H1 (cell line): ENCODE results near the gene NRXN3. TPM values are rescaled to one million over a fixed set of nuclear protein-coding genes. Genes with fewer than 3 reads are reported as not detected.

ENCODE experiments used
- CTCF ChIA-PET: fragments of 300-600 bp; sonication (Branson Sonifier 250); formaldehyde crosslinking; loops from one replicate; lab custom pipeline; 2021; ENCODE audit not compliant: partially characterized antibody; lab: Charles Lee
- POLR2A ChIA-PET: fragments of 300-600 bp; sonication (Branson Sonifier 250); formaldehyde crosslinking; loops from one replicate; lab custom pipeline; 2021; ENCODE audit warnings: inconsistent platforms; ENCODE audit not compliant: partially characterized antibody; lab: Charles Lee
- DNase-seq, 2 experiments: peaks; one replicate each; pipeline versions ENCODE4 v3.0.0 to v3.0.0-alpha.2; 2010 to 2022; ENCODE audit warnings: low spot score in 2 of 2, low read depth in 1 of 2, mixed read lengths in 1 of 2
- FAIRE-seq: peaks from 2 replicates; lab custom pipeline; 2011; peaks lifted over from hg19 to GRCh38; lab: Jason Lieb, UNC
- H2AFZ ChIP-seq: 2 replicates; pipeline ENCODE4 v1.8.1; 2012; ENCODE audit warnings: low read length, inconsistent platforms
- H2AK5ac ChIP-seq: 2 replicates; pipeline ENCODE4 v1.6.1; 2013; ENCODE audit warnings: low read depth, low read length
- H2BK120ac ChIP-seq: replicated peaks from 2 replicates; pipeline ENCODE3; 2013; ENCODE audit warnings: low read depth, low read length, inconsistent platforms
- H2BK12ac ChIP-seq: 2 replicates; pipeline ENCODE4 v1.6.1; 2013; ENCODE audit warnings: low read depth, low read length
- H2BK15ac ChIP-seq: 2 replicates; pipeline ENCODE4 v1.6.1; 2013; ENCODE audit warnings: low read length
- H2BK20ac ChIP-seq: 2 replicates; pipeline ENCODE4 v1.6.1; 2013; ENCODE audit warnings: low read length
- H2BK5ac ChIP-seq: 2 replicates; pipeline ENCODE4 v1.6.1; 2013; ENCODE audit warnings: low read depth, low read length
- H3K14ac ChIP-seq: 2 replicates; pipeline ENCODE4 v1.6.1; 2013; ENCODE audit warnings: inconsistent platforms; ENCODE audit not compliant: insufficient read length
- H3K18ac ChIP-seq: 2 replicates; pipeline ENCODE4 v1.6.1; 2013; ENCODE audit warnings: low read length; ENCODE audit errors: extremely low read depth
- H3K23ac ChIP-seq: 2 replicates; pipeline ENCODE4 v1.6.1; 2013; ENCODE audit warnings: inconsistent platforms; ENCODE audit not compliant: insufficient read length
- H3K23me2 ChIP-seq: 2 replicates; pipeline ENCODE4 v1.6.1; 2013; ENCODE audit warnings: low read depth, low read length
- H3K27ac ChIP-seq: 2 replicates; pipeline ENCODE4 v1.6.1; 2011; ENCODE audit warnings: low read depth, low read length, inconsistent platforms
- H3K27me3 ChIP-seq, 4 experiments: replicated peaks in 1 of 4; 1 replicate in 1 of 4; 2 replicates in 3 of 4; pipeline versions ENCODE4 v1.6.1 to v1.8.1; 2011 to 2013; ENCODE audit warnings: low read length in 3 of 4, mild to moderate bottlenecking in 3 of 4, inconsistent platforms in 2 of 4, mixed read lengths in 2 of 4, moderate library complexity in 1 of 4; ENCODE audit not compliant: control insufficient read depth in 3 of 4, insufficient read depth in 3 of 4; ENCODE audit errors: extremely low read depth in 1 of 4
- H3K36me3 ChIP-seq, 4 experiments: 2 replicates each; pipeline versions ENCODE4 v1.6.1 to v1.8.1; 2011 to 2013; ENCODE audit warnings: mild to moderate bottlenecking in 4 of 4, low read length in 3 of 4, moderate library complexity in 2 of 4, control low read depth in 1 of 4, inconsistent platforms in 1 of 4; ENCODE audit not compliant: insufficient read depth in 4 of 4, control insufficient read depth in 2 of 4
- H3K4ac ChIP-seq: replicated peaks from 2 replicates; pipeline ENCODE3; 2013; ENCODE audit warnings: low read length, low read depth, mixed read lengths, inconsistent platforms; ENCODE audit not compliant: insufficient read length
- H3K4me1 ChIP-seq, 4 experiments: replicated peaks in 1 of 4; 1 replicate in 1 of 4; 2 replicates in 3 of 4; pipeline versions ENCODE4 v1.6.1 to v1.8.1; 2011 to 2013; ENCODE audit warnings: low read length in 3 of 4, inconsistent platforms in 2 of 4, mixed read lengths in 1 of 4; ENCODE audit not compliant: insufficient read depth in 4 of 4, control insufficient read depth in 3 of 4
- H3K4me2 ChIP-seq, 2 experiments: 2 replicates each; pipeline versions ENCODE4 v1.6.1 to v1.8.1; 2011 to 2013; ENCODE audit warnings: low read depth in 2 of 2, low read length in 2 of 2, control low read depth in 1 of 2, inconsistent platforms in 1 of 2, mild to moderate bottlenecking in 1 of 2; ENCODE audit not compliant: insufficient read depth in 1 of 2
- H3K4me3 ChIP-seq, 4 experiments: fragments of 200-600, 300-600 bp in 1 of 4; sonication (generic), shearing (Covaris generic), sonication (Bioruptor Twin) in 1 of 4; 2 replicates each; pipeline versions ENCODE4 v1.5.1 to v1.8.1; 2011 to 2016; ENCODE audit warnings: low read length in 4 of 4, low read depth in 3 of 4, control low read depth in 2 of 4, inconsistent platforms in 2 of 4, mild to moderate bottlenecking in 2 of 4, mixed read lengths in 1 of 4, moderate library complexity in 1 of 4; ENCODE audit not compliant: insufficient read depth in 2 of 4; ENCODE audit errors: extremely low read depth in 1 of 4
- H3K56ac ChIP-seq: replicated peaks from 2 replicates; pipeline ENCODE3; 2013; ENCODE audit warnings: low read depth, mild to moderate bottlenecking, mixed read lengths, low read length, inconsistent platforms; ENCODE audit not compliant: insufficient read length
- H3K79me1 ChIP-seq: 2 replicates; pipeline ENCODE4 v1.6.1; 2013; ENCODE audit warnings: low read depth, low read length, control low read depth
- H3K79me2 ChIP-seq, 2 experiments: 2 replicates each; pipeline versions ENCODE4 v1.6.1 to v1.8.1; 2012 to 2013; ENCODE audit warnings: low read length in 2 of 2, mild to moderate bottlenecking in 2 of 2, inconsistent platforms in 1 of 2; ENCODE audit not compliant: insufficient read depth in 2 of 2, control insufficient read depth in 1 of 2
- H3K9ac ChIP-seq, 4 experiments: replicated peaks in 1 of 4; 1 replicate in 1 of 4; 2 replicates in 3 of 4; pipeline versions ENCODE4 v1.6.1 to v1.8.1; 2011 to 2013; ENCODE audit warnings: low read depth in 3 of 4, low read length in 3 of 4, control low read depth in 2 of 4, mild to moderate bottlenecking in 2 of 4, moderate library complexity in 2 of 4, inconsistent platforms in 1 of 4; ENCODE audit errors: extremely low read depth in 1 of 4
- H3K9me3 ChIP-seq, 2 experiments: 2 replicates each; pipeline versions ENCODE4 v1.6.1 to v1.8.1; 2012 to 2013; ENCODE audit warnings: mild to moderate bottlenecking in 2 of 2, moderate library complexity in 2 of 2, control low read depth in 1 of 2, inconsistent platforms in 1 of 2, low read depth in 1 of 2, low read length in 1 of 2, mixed read lengths in 1 of 2; ENCODE audit not compliant: insufficient read depth in 2 of 2
- H4K20me1 ChIP-seq, 2 experiments: replicated peaks in 1 of 2; 2 replicates each; pipeline versions ENCODE3 to v1.8.1; 2011 to 2013; ENCODE audit warnings: inconsistent platforms in 2 of 2, low read length in 2 of 2, mild to moderate bottlenecking in 1 of 2; ENCODE audit not compliant: insufficient read depth in 2 of 2, control insufficient read depth in 1 of 2
- H4K5ac ChIP-seq: 2 replicates; pipeline ENCODE4 v1.6.1; 2013; ENCODE audit warnings: low read length, low read depth, mixed read lengths, inconsistent platforms; ENCODE audit not compliant: insufficient read length
- H4K8ac ChIP-seq: 2 replicates; pipeline ENCODE4 v1.8.0; 2013; ENCODE audit warnings: mild to moderate bottlenecking, moderate library complexity, low read length, inconsistent platforms; ENCODE audit not compliant: insufficient read depth; ENCODE audit errors: extremely low read depth
- H4K91ac ChIP-seq: replicated peaks from 2 replicates; pipeline ENCODE3; 2013; ENCODE audit warnings: low read length, mixed read lengths, inconsistent platforms; ENCODE audit not compliant: insufficient read length
- MAFK ChIP-seq: IDR thresholded peaks from 2 replicates; pipeline ENCODE4 v1.6.1; 2012; ENCODE audit warnings: low read depth, mild to moderate bottlenecking, improper control_type of control experiment, low read length
- SP2 ChIP-seq: IDR thresholded peaks from 2 replicates; pipeline ENCODE4 v1.6.1; 2012; ENCODE audit warnings: mild to moderate bottlenecking, low read length, inconsistent platforms
- SUZ12 ChIP-seq: fragments of 200-600 bp; sonication (generic); IDR thresholded peaks from 2 replicates; pipeline ENCODE4 v1.6.1; 2012; ENCODE audit warnings: mild to moderate bottlenecking, inconsistent platforms, low read length, moderate library complexity, mixed read lengths
- polyA plus RNA-seq, 7 experiments: library from polyadenylated mRNA; depleted of rRNA in 3 of 7; stranded (reverse) in 5 of 7; unstranded in 2 of 7; fragments of >200 nt in 5 of 7; fragments of 200-250 nt in 2 of 7; gene quantifications; 1 replicate in 5 of 7; 2 replicates in 1 of 7; 4 replicates in 1 of 7; pipeline versions ENCODE4 v1.2.1 to v1.2.3, GENCODE V29; 2011 to 2013; ENCODE audit warnings: missing spikeins in 2 of 7, mixed read lengths in 2 of 7
- total RNA-seq: library from RNA; stranded (reverse); fragmentation: NEBNext Ultra II Directional; extraction: Animal tissue kit (Norgen Biotek cat#: 25700); gene quantifications from 2 replicates; pipeline ENCODE4 v1.2.1, GENCODE V29; 2021

Gene NRXN3
- total and polyA plus RNA-seq, 2 of the 8 experiments (the other 6 are each of a cell fraction or from before 2014, with no cell fraction given): 2.6 to 4.1 TPM

- no peaks in the 10 kb centered on the region for H3K36me3 ChIP-seq
- no peak overlapping the region for H4K91ac ChIP-seq
- TF ChIP-seq SP2 (no peak), MAFK (no peak), SUZ12 (no peak)
- no peaks in the 10 kb centered on the region; a peak in 2 of 7 replicates for H3K4me1 ChIP-seq
- H3K79me1 ChIP-seq: no peaks in the 10 kb centered on the region
- H4K8ac ChIP-seq: no peak overlapping the region
- H3K4me3 ChIP-seq: no peak overlapping the region
- no peak overlapping the region for H3K4me2 ChIP-seq
- H3K14ac ChIP-seq: no peak overlapping the region
- no peak overlapping the region for H3K18ac ChIP-seq
- no peak overlapping the region for H4K5ac ChIP-seq
- no peak overlapping the region for H2BK12ac ChIP-seq
- no peak overlapping the region for H3K27ac ChIP-seq
- no peak overlapping the region for H2AK5ac ChIP-seq
- H3K4ac ChIP-seq: no peak overlapping the region
- no peak overlapping the region for H3K23ac ChIP-seq
- ChIA-PET CTCF (no interaction called here), POLR2A (no interaction called here)
- no peak overlapping the region for H3K9ac ChIP-seq
- peak; percentile 31 to 85 for DNase-seq
- no peaks in the 10 kb centered on the region for H3K27me3 ChIP-seq
- no peak overlapping the region for H2BK5ac ChIP-seq
- no peak overlapping the region for H2BK120ac ChIP-seq
- no peaks in the 10 kb centered on the region for H3K23me2 ChIP-seq
- H3K79me2 ChIP-seq: no peaks in the 10 kb centered on the region
- peak; percentile 60 for FAIRE-seq
- H2AFZ ChIP-seq: no peak overlapping the region
- no peak overlapping the region for H3K56ac ChIP-seq
- H2BK15ac ChIP-seq: no peak overlapping the region
- H4K20me1 ChIP-seq: no peaks in the 10 kb centered on the region
- H3K9me3 ChIP-seq: no peaks in the 10 kb centered on the region
- no peak overlapping the region for H2BK20ac ChIP-seq
Observed at GRCh38 chr14:78519863-78520262, 349.7 kb downstream of the NRXN3 start.
